Measurements from ENCODE around the gene SMG6.
"Not testable (repeated sequence)": the region's sequence is repeated elsewhere in the genome, so short reads cannot be mapped to it uniquely, and the experiment has no call there.

SMG6 gene

GRCh38 chr17:2155573-2155972, 148.0 kb downstream of the SMG6 start:
- Histone ChIP-seq H3K9ac (ENCODE audit: low read depth in 1 of 2, low read length in 2 of 2) (no peak overlapping the region), H3K27ac (ENCODE audit: low read depth, low read length) (no peak overlapping the region), H3K36me3 (ENCODE audit: control insufficient read depth in 1 of 2, insufficient read depth in 2 of 2, low read length in 2 of 2) (peaks cover 5 to 23% of the 10 kb centered on the region in 2 donors), H3K9me3 (ENCODE audit: control insufficient read depth in 1 of 2, low read length in 2 of 2) (no peaks in the 10 kb centered on the region), H3K4me3 (ENCODE audit: low read depth in 1 of 2, low read length in 2 of 2) (no peak overlapping the region), H3K27me3 (ENCODE audit: control insufficient read depth in 1 of 2, insufficient read depth in 2 of 2, low read length in 2 of 2) (no peaks in the 10 kb centered on the region), H3K4me1 (ENCODE audit: control insufficient read depth in 1 of 2, insufficient read depth in 2 of 2, low read length in 2 of 2) (peaks cover 10 to 14% of the 10 kb centered on the region in 2 donors)

- no peaks in the 10 kb centered on the region for H3K9me3 ChIP-seq (ENCODE audit: control insufficient read depth in 1 of 2, low read length in 2 of 2)
- peaks cover 0 to 2% of the 10 kb centered on the region in 2 donors for H3K4me1 ChIP-seq (ENCODE audit: control insufficient read depth in 1 of 2, insufficient read depth in 2 of 2, low read length in 2 of 2)
- H3K27me3 ChIP-seq (ENCODE audit: control insufficient read depth in 1 of 2, insufficient read depth in 2 of 2, low read length in 2 of 2) = no peaks in the 10 kb centered on the region
- H3K36me3 ChIP-seq (ENCODE audit: control insufficient read depth in 1 of 2, insufficient read depth in 2 of 2, low read length in 2 of 2) = peaks cover 5 to 31% of the 10 kb centered on the region in 2 donors
- no peak overlapping the region for H3K4me3 ChIP-seq (ENCODE audit: low read depth in 1 of 2, low read length in 2 of 2)
- H3K27ac ChIP-seq (ENCODE audit: low read depth, low read length) = no peak overlapping the region
- H3K9ac ChIP-seq (ENCODE audit: low read depth in 1 of 2, low read length in 2 of 2) = no peak overlapping the region
These were observed 152.1 kb downstream of the SMG6 start for GRCh38 chr17:2151358-2152033.

GRCh38 chr17:2150806-2151205, 152.8 kb downstream of the SMG6 start:
- no peak overlapping the region for H3K27ac ChIP-seq (ENCODE audit: low read depth, low read length)

GRCh38 chr17:2149934-2150333, 153.7 kb downstream of the SMG6 start:
- no peaks in the 10 kb centered on the region for H3K9me3 ChIP-seq (ENCODE audit: control insufficient read depth in 1 of 2, low read length in 2 of 2)
- H3K4me3 ChIP-seq (ENCODE audit: low read depth in 1 of 2, low read length in 2 of 2) = no peak overlapping the region
- H3K36me3 ChIP-seq (ENCODE audit: control insufficient read depth in 1 of 2, insufficient read depth in 2 of 2, low read length in 2 of 2) = peaks cover 0 to 28% of the 10 kb centered on the region in 2 donors
- H3K4me1 ChIP-seq (ENCODE audit: control insufficient read depth in 1 of 2, insufficient read depth in 2 of 2, low read length in 2 of 2) = no peaks in the 10 kb centered on the region
- no peak overlapping the region for H3K27ac ChIP-seq (ENCODE audit: low read depth, low read length)
- H3K27me3 ChIP-seq (ENCODE audit: control insufficient read depth in 1 of 2, insufficient read depth in 2 of 2, low read length in 2 of 2) = no peaks in the 10 kb centered on the region
- H3K9ac ChIP-seq (ENCODE audit: low read depth in 1 of 2, low read length in 2 of 2) = no peak overlapping the region

More at GRCh38 chr17:2150806-2151205, 152.8 kb downstream of the SMG6 start:
- no peaks in the 10 kb centered on the region for H3K9me3 ChIP-seq (ENCODE audit: control insufficient read depth in 1 of 2, low read length in 2 of 2)
- H3K4me1 ChIP-seq (ENCODE audit: control insufficient read depth in 1 of 2, insufficient read depth in 2 of 2, low read length in 2 of 2) = no peaks in the 10 kb centered on the region
- H3K4me3 ChIP-seq (ENCODE audit: low read depth in 1 of 2, low read length in 2 of 2) = no peak overlapping the region
- no peaks in the 10 kb centered on the region for H3K27me3 ChIP-seq (ENCODE audit: control insufficient read depth in 1 of 2, insufficient read depth in 2 of 2, low read length in 2 of 2)
- peaks cover 5 to 33% of the 10 kb centered on the region in 2 donors for H3K36me3 ChIP-seq (ENCODE audit: control insufficient read depth in 1 of 2, insufficient read depth in 2 of 2, low read length in 2 of 2)
- H3K9ac ChIP-seq (ENCODE audit: low read depth in 1 of 2, low read length in 2 of 2) = no peak overlapping the region

- no peak overlapping the region for H3K4me3 ChIP-seq (ENCODE audit: low read depth in 1 of 2, low read length in 2 of 2)
- H3K27me3 ChIP-seq (ENCODE audit: control insufficient read depth in 1 of 2, insufficient read depth in 2 of 2, low read length in 2 of 2) = no peaks in the 10 kb centered on the region
- H3K9me3 ChIP-seq (ENCODE audit: control insufficient read depth in 1 of 2, low read length in 2 of 2) = no peaks in the 10 kb centered on the region
- no peaks in the 10 kb centered on the region for H3K4me1 ChIP-seq (ENCODE audit: control insufficient read depth in 1 of 2, insufficient read depth in 2 of 2, low read length in 2 of 2)
- H3K27ac ChIP-seq (ENCODE audit: low read depth, low read length) = no peak overlapping the region
- H3K9ac ChIP-seq (ENCODE audit: low read depth in 1 of 2, low read length in 2 of 2) = no peak overlapping the region
- H3K36me3 ChIP-seq (ENCODE audit: control insufficient read depth in 1 of 2, insufficient read depth in 2 of 2, low read length in 2 of 2) = peaks cover 0 to 19% of the 10 kb centered on the region in 2 donors
These were observed 157.3 kb downstream of the SMG6 start for GRCh38 chr17:2146132-2146871.

GRCh38 chr17:2144701-2145100, 158.9 kb downstream of the SMG6 start:
- peaks cover 0 to 11% of the 10 kb centered on the region in 2 donors for H3K36me3 ChIP-seq (ENCODE audit: control insufficient read depth in 1 of 2, insufficient read depth in 2 of 2, low read length in 2 of 2)

GRCh38 chr17:2143332-2143731, 160.3 kb downstream of the SMG6 start:
- H3K27ac ChIP-seq (ENCODE audit: low read depth, low read length) = no peak overlapping the region
- no peak overlapping the region for H3K4me3 ChIP-seq (ENCODE audit: low read depth in 1 of 2, low read length in 2 of 2)
- H3K9ac ChIP-seq (ENCODE audit: low read depth in 1 of 2, low read length in 2 of 2) = no peak overlapping the region
- peaks cover 7 to 9% of the 10 kb centered on the region in 2 donors for H3K4me1 ChIP-seq (ENCODE audit: control insufficient read depth in 1 of 2, insufficient read depth in 2 of 2, low read length in 2 of 2)
- H3K27me3 ChIP-seq (ENCODE audit: control insufficient read depth in 1 of 2, insufficient read depth in 2 of 2, low read length in 2 of 2) = no peaks in the 10 kb centered on the region
- H3K36me3 ChIP-seq (ENCODE audit: control insufficient read depth in 1 of 2, insufficient read depth in 2 of 2, low read length in 2 of 2) = peaks cover 0 to 7% of the 10 kb centered on the region in 2 donors
- H3K9me3 ChIP-seq (ENCODE audit: control insufficient read depth in 1 of 2, low read length in 2 of 2) = no peaks in the 10 kb centered on the region

More at GRCh38 chr17:2144701-2145100, 158.9 kb downstream of the SMG6 start:
- Histone ChIP-seq H3K9ac (ENCODE audit: low read depth in 1 of 2, low read length in 2 of 2) (no peak overlapping the region), H3K27me3 (ENCODE audit: control insufficient read depth in 1 of 2, insufficient read depth in 2 of 2, low read length in 2 of 2) (no peaks in the 10 kb centered on the region), H3K4me1 (ENCODE audit: control insufficient read depth in 1 of 2, insufficient read depth in 2 of 2, low read length in 2 of 2) (no peaks in the 10 kb centered on the region), H3K4me3 (ENCODE audit: low read depth in 1 of 2, low read length in 2 of 2) (no peak overlapping the region), H3K27ac (ENCODE audit: low read depth, low read length) (no peak overlapping the region), H3K9me3 (ENCODE audit: control insufficient read depth in 1 of 2, low read length in 2 of 2) (no peaks in the 10 kb centered on the region)

GRCh38 chr17:2142682-2143081, 160.9 kb downstream of the SMG6 start:
- not testable (repeated sequence) for H3K4me3 ChIP-seq (ENCODE audit: low read depth in 1 of 2, low read length in 2 of 2); H3K36me3 ChIP-seq (ENCODE audit: control insufficient read depth in 1 of 2, insufficient read depth in 2 of 2, low read length in 2 of 2); H3K9me3 ChIP-seq (ENCODE audit: control insufficient read depth in 1 of 2, low read length in 2 of 2); H3K9ac ChIP-seq (ENCODE audit: low read depth in 1 of 2, low read length in 2 of 2); H3K27me3 ChIP-seq (ENCODE audit: control insufficient read depth in 1 of 2, insufficient read depth in 2 of 2, low read length in 2 of 2); H3K27ac ChIP-seq (ENCODE audit: low read depth, low read length)
- H3K4me1 ChIP-seq (ENCODE audit: control insufficient read depth in 1 of 2, insufficient read depth in 2 of 2, low read length in 2 of 2) = peaks cover 12 to 13% of the 10 kb centered on the region in 2 donors

GRCh38 chr17:2140683-2141082, 162.9 kb downstream of the SMG6 start:
- Histone ChIP-seq H3K36me3 (ENCODE audit: control insufficient read depth in 1 of 2, insufficient read depth in 2 of 2, low read length in 2 of 2) (no peaks in the 10 kb centered on the region), H3K4me3 (ENCODE audit: low read depth in 1 of 2, low read length in 2 of 2) (no peak overlapping the region), H3K27me3 (ENCODE audit: control insufficient read depth in 1 of 2, insufficient read depth in 2 of 2, low read length in 2 of 2) (no peaks in the 10 kb centered on the region), H3K4me1 (ENCODE audit: control insufficient read depth in 1 of 2, insufficient read depth in 2 of 2, low read length in 2 of 2) (peaks cover 14 to 19% of the 10 kb centered on the region in 2 donors), H3K27ac (ENCODE audit: low read depth, low read length) (no peak overlapping the region), H3K9me3 (ENCODE audit: control insufficient read depth in 1 of 2, low read length in 2 of 2) (no peaks in the 10 kb centered on the region), H3K9ac (ENCODE audit: low read depth in 1 of 2, low read length in 2 of 2) (no peak overlapping the region)

GRCh38 chr17:2138761-2139160, 164.8 kb downstream of the SMG6 start:
- Histone ChIP-seq H3K9ac (ENCODE audit: low read depth in 1 of 2, low read length in 2 of 2) (peak overlapping the region in 1 of 2 donors; percentile 5), H3K36me3 (ENCODE audit: control insufficient read depth in 1 of 2, insufficient read depth in 2 of 2, low read length in 2 of 2) (no peaks in the 10 kb centered on the region), H3K27ac (ENCODE audit: low read depth, low read length) (no peak overlapping the region), H3K27me3 (ENCODE audit: control insufficient read depth in 1 of 2, insufficient read depth in 2 of 2, low read length in 2 of 2) (no peaks in the 10 kb centered on the region), H3K4me3 (ENCODE audit: low read depth in 1 of 2, low read length in 2 of 2) (no peak overlapping the region), H3K4me1 (ENCODE audit: control insufficient read depth in 1 of 2, insufficient read depth in 2 of 2, low read length in 2 of 2) (peaks cover 14 to 19% of the 10 kb centered on the region in 2 donors), H3K9me3 (ENCODE audit: control insufficient read depth in 1 of 2, low read length in 2 of 2) (no peaks in the 10 kb centered on the region)
